NK-92 treated with Interleukin-12 subunit alpha and Interleukin-12 subunit beta, amount 100 ng/mL, for 24 hours (cell line): ENCODE measurements around the gene ZFAND6.
A peak's percentile ranks its signal among the peaks of the same experiment; 100 is the strongest.

Source experiments
- DNase-seq: peaks from one replicate; lab custom pipeline; 2025; lab: John Stamatoyannopoulos, UW

Gene ZFAND6

GRCh38 chr15:80052597-80053304, 6.7 kb upstream of the ZFAND6 start:
- DNase-seq, result no peak

GRCh38 chr15:80055933-80056332, 3.5 kb upstream of the ZFAND6 start:
- no peak for DNase-seq

GRCh38 chr15:80058044-80058443, 1.4 kb upstream of the ZFAND6 start:
- no peak for DNase-seq

GRCh38 chr15:80059786-80060355, 395 bp downstream of the ZFAND6 start:
- DNase-seq, result peak; percentile 78

- DNase-seq, result no peak
Measured at GRCh38 chr15:80060356-80061006, 1.0 kb downstream of the ZFAND6 start.

GRCh38 chr15:80061582-80061981, 2.1 kb downstream of the ZFAND6 start:
- no peak for DNase-seq

GRCh38 chr15:80066912-80067311, 7.4 kb downstream of the ZFAND6 start:
- DNase-seq, result no peak

GRCh38 chr15:80068578-80068977, 9.1 kb downstream of the ZFAND6 start:
- DNase-seq, result no peak

GRCh38 chr15:80070840-80071239, 11.4 kb downstream of the ZFAND6 start:
- no peak for DNase-seq

GRCh38 chr15:80071652-80072051, 12.2 kb downstream of the ZFAND6 start:
- DNase-seq, result no peak

- no peak for DNase-seq
Measured at GRCh38 chr15:80072285-80072994, 13.0 kb downstream of the ZFAND6 start.

GRCh38 chr15:80073197-80073596, 13.7 kb downstream of the ZFAND6 start:
- DNase-seq, result no peak

GRCh38 chr15:80076321-80077318, 17.1 kb downstream of the ZFAND6 start:
- no peak for DNase-seq

- no peak for DNase-seq
Measured at GRCh38 chr15:80081390-80081789, 21.9 kb downstream of the ZFAND6 start.

GRCh38 chr15:80087104-80087503, 27.6 kb downstream of the ZFAND6 start:
- DNase-seq, result no peak

GRCh38 chr15:80090041-80090440, 30.6 kb downstream of the ZFAND6 start:
- no peak for DNase-seq

GRCh38 chr15:80090879-80091503, 31.5 kb downstream of the ZFAND6 start:
- DNase-seq, result no peak

GRCh38 chr15:80093854-80094418, 34.5 kb downstream of the ZFAND6 start:
- no peak for DNase-seq

- no peak for DNase-seq
Measured at GRCh38 chr15:80095511-80095910, 36.0 kb downstream of the ZFAND6 start.

- no peak for DNase-seq
Measured at GRCh38 chr15:80095969-80096368, 36.5 kb downstream of the ZFAND6 start.

GRCh38 chr15:80098341-80098740, 38.9 kb downstream of the ZFAND6 start:
- no peak for DNase-seq
